HCT116 (cell line): ENCODE measurements around the gene DEPDC4. TPM values are rescaled to one million over a fixed set of nuclear protein-coding genes. Genes with fewer than 3 reads are reported as not detected.

ENCODE experiments used
- ATAC-seq: fragments of 200-7000 bp; cut with Tn5 transposase; 2 replicates; pipeline ENCODE4 v1.9.1; 2020; ENCODE audit warnings: mild to moderate bottlenecking, moderate library complexity
- BruUV-seq: library from RNA; stranded (reverse); fragments of 400-500 nt; replicated peaks from 2 replicates; lab custom pipeline; 2021; lab: Mats Ljungman, UMichigan
- CTCF ChIA-PET: fragments of 300-600 bp; sonication (Branson Sonifier 250); formaldehyde crosslinking; loops from one replicate; lab custom pipeline; 2021; ENCODE audit warnings: antibody characterized with exemption; lab: Charles Lee
- POLR2A ChIA-PET: fragments of 300-600, 350-600 bp; sonication (Branson Sonifier 250); formaldehyde crosslinking; loops from one replicate; lab custom pipeline; 2021; ENCODE audit warnings: antibody characterized with exemption; lab: Charles Lee
- RAD21 ChIA-PET, 2 experiments: fragments of 300-600 bp; sonication (Branson Sonifier 250); formaldehyde crosslinking; loops; one replicate each; lab custom pipeline; 2023; ENCODE audit warnings: low total read pairs in 2 of 2; ENCODE audit not compliant: uncharacterized antibody in 2 of 2, unreplicated experiment in 2 of 2, low non-redundant PET in 1 of 2; lab: Charles Lee
- DNase-seq: peaks from one replicate; pipeline ENCODE4 v3.0.0-alpha.2; 2010; ENCODE audit warnings: low read depth, low spot score
- H2AFZ ChIP-seq: fragments of 200-600 bp; shearing (Covaris generic), sonication (generic); 2 replicates; pipeline ENCODE4 v1.6.1; 2017; ENCODE audit warnings: low read depth, mixed run types, mixed read lengths, antibody characterized with exemption, low read length; ENCODE audit not compliant: poor library complexity, severe bottlenecking
- H3K27ac ChIP-seq: 2 replicates; pipeline ENCODE4 v1.5.1; 2012; ENCODE audit warnings: low read depth, low read length
- H3K27me3 ChIP-seq: fragments of 200-600 bp; sonication (generic); 2 replicates; pipeline ENCODE4 v1.6.1; 2016; ENCODE audit warnings: mixed run types, low read length, mixed read lengths; ENCODE audit not compliant: insufficient read depth
- H3K36me3 ChIP-seq, 2 experiments: fragments of 200-500 bp in 1 of 2; fragments of 200-600 bp in 1 of 2; sonication (Bioruptor generic) in 1 of 2; sonication (generic) in 1 of 2; 2 replicates each; pipeline versions ENCODE4 v1.5.1 to v1.6.1; 2014 to 2016; ENCODE audit warnings: low read length in 2 of 2, inconsistent platforms in 1 of 2, mixed read lengths in 1 of 2, mixed run types in 1 of 2; ENCODE audit not compliant: insufficient read depth in 2 of 2, control insufficient read depth in 1 of 2
- H3K4me1 ChIP-seq, 2 experiments: fragments of 200-600 bp in 1 of 2; sonication (generic) in 1 of 2; 2 replicates each; pipeline versions ENCODE4 v1.5.1 to v1.6.1; 2012 to 2017; ENCODE audit warnings: low read length in 2 of 2, inconsistent platforms in 1 of 2, mild to moderate bottlenecking in 1 of 2, mixed read lengths in 1 of 2, mixed run types in 1 of 2, moderate library complexity in 1 of 2; ENCODE audit not compliant: insufficient read depth in 2 of 2, control insufficient read depth in 1 of 2
- H3K4me2 ChIP-seq: fragments of 200-600 bp; sonication (generic); 2 replicates; pipeline ENCODE4 v1.6.1; 2017; ENCODE audit warnings: mixed run types, low read length, mixed read lengths
- H3K4me3 ChIP-seq, 2 experiments: fragments of 200-600 bp in 1 of 2; sonication (generic) in 1 of 2; replicated peaks in 1 of 2; 2 replicates each; pipeline ENCODE4 v1.5.1; 2011 to 2016; ENCODE audit warnings: low read length in 2 of 2, control low read depth in 1 of 2, low read depth in 1 of 2, mild to moderate bottlenecking in 1 of 2, mixed read lengths in 1 of 2, mixed run types in 1 of 2
- H3K79me2 ChIP-seq: fragments of 200-600 bp; sonication (generic); 2 replicates; pipeline ENCODE4 v1.6.1; 2017; ENCODE audit warnings: mild to moderate bottlenecking, mixed run types, low read length, moderate library complexity, mixed read lengths; ENCODE audit not compliant: insufficient read depth
- H3K9ac ChIP-seq: fragments of 200-600 bp; sonication (generic); 2 replicates; pipeline ENCODE4 v1.6.1; 2016; ENCODE audit warnings: low read length, mixed read lengths
- H3K9me2 ChIP-seq: fragments of 200-600 bp; sonication (generic), shearing (Covaris generic); 2 replicates; pipeline ENCODE4 v1.6.1; 2017; ENCODE audit warnings: mixed run types, mild to moderate bottlenecking, moderate library complexity; ENCODE audit not compliant: insufficient read depth
- H3K9me3 ChIP-seq, 2 experiments: fragments of 200-500 bp in 1 of 2; fragments of 200-600 bp in 1 of 2; sonication (Bioruptor generic) in 1 of 2; sonication (generic) in 1 of 2; 2 replicates each; pipeline ENCODE4 v1.6.1; 2014 to 2017; ENCODE audit warnings: low read length in 2 of 2, mixed read lengths in 2 of 2, inconsistent platforms in 1 of 2, low read depth in 1 of 2, mild to moderate bottlenecking in 1 of 2, mixed run types in 1 of 2, moderate library complexity in 1 of 2; ENCODE audit not compliant: control insufficient read depth in 1 of 2, insufficient read depth in 1 of 2
- H4K20me1 ChIP-seq: fragments of 200-600 bp; sonication (generic), shearing (Covaris generic); 2 replicates; pipeline ENCODE4 v1.6.1; 2017; ENCODE audit warnings: mixed run types, mild to moderate bottlenecking, moderate library complexity; ENCODE audit not compliant: insufficient read depth
- EZH2 ChIP-seq: fragments of 200-600 bp; sonication (generic); IDR thresholded peaks from 2 replicates; pipeline ENCODE4 v1.6.1; 2017; ENCODE audit warnings: antibody characterized with exemption, mixed run types
- POLR2AphosphoS5 ChIP-seq: IDR thresholded peaks from 2 replicates; pipeline ENCODE4 v1.6.1; 2011; ENCODE audit warnings: mild to moderate bottlenecking, low read depth, low read length, moderate library complexity
- RAD21 ChIP-seq: IDR thresholded peaks from 2 replicates; pipeline ENCODE4 v1.6.1; 2012; ENCODE audit warnings: low read depth, mild to moderate bottlenecking
- SIN3A ChIP-seq: IDR thresholded peaks from 2 replicates; pipeline ENCODE4 v1.6.1; 2012; ENCODE audit warnings: low read depth
- ZNF274 ChIP-seq: fragments of 200-500 bp; sonication (Bioruptor generic); IDR thresholded peaks from 2 replicates; pipeline ENCODE4 v1.6.1; 2014; ENCODE audit warnings: mild to moderate bottlenecking, low read depth, low read length, inconsistent platforms
- intact Hi-C: fragments of 100-400 bp; cut with micrococcal nuclease; formaldehyde crosslinking; loops from 2 replicates; pipeline ENCODE4 v1.10.0; 2022
- total RNA-seq: library from RNA; stranded (reverse); gene quantifications from one replicate; pipeline ENCODE4 v1.2.1, GENCODE V29; 2021; ENCODE audit not compliant: unreplicated experiment
- TF ChIP-seq, protein P1 (sequence below): IDR thresholded peaks from 2 replicates; pipeline ENCODE4 v1.6.1; 2012
- TF ChIP-seq, protein P2 (sequence below), 3 experiments: fragments of 200-600 bp in 1 of 3; sonication (generic) in 1 of 3; IDR thresholded peaks in 2 of 3; conservative IDR thresholded peaks in 1 of 3; 2 replicates each; pipeline ENCODE4 v1.5.1; 2012 to 2017; ENCODE audit warnings: low read depth in 2 of 3, low read length in 2 of 3, antibody characterized with exemption in 1 of 3, borderline replicate concordance in 1 of 3, control low read depth in 1 of 3, mild to moderate bottlenecking in 1 of 3, mixed read lengths in 1 of 3, mixed run types in 1 of 3, moderate library complexity in 1 of 3; ENCODE audit not compliant: insufficient read depth in 1 of 3
- TF ChIP-seq, protein P3 (sequence below): IDR thresholded peaks from 2 replicates; pipeline ENCODE4 v1.6.1; 2012
- TF ChIP-seq, protein P4 (sequence below): IDR thresholded peaks from 2 replicates; pipeline ENCODE4 v1.6.1; 2012; ENCODE audit warnings: low read depth

DEPDC4 gene
- total RNA-seq, 1 experiment from 2014 or later, result 3.4 TPM

DNA sequence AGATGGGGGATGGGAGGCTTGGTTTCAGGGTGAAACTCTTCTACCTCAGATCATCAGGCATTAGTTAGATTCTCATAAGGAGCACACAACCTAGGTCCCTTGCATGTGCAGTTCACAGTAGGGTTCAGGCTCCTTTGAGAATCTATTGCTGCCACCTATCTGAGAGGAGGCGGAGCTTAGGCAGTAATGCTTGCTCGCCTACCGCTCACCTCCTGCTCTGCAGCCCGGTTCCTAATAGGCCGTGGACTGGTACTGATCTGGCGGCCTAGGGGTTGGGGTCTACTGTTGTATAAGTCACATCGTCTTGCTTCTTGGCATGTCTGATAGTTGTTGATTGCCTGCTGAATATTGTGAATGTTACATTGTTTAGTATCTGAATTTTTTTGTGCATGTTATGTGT, 12.3 kb upstream of the DEPDC4 start:
- H4K20me1 ChIP-seq, result no peaks in the 10 kb centered on the region
- no peak for ATAC-seq
- H3K9ac ChIP-seq, result no peak overlapping the region
- ChIA-PET CTCF (no interaction called here), POLR2A (no interaction called here), RAD21 (no interaction called here)
- H3K36me3 ChIP-seq, result no peaks in the 10 kb centered on the region
- peaks cover 69% of the 10 kb centered on the region for H3K79me2 ChIP-seq
- H3K27ac ChIP-seq, result no peak overlapping the region
- no peaks in the 10 kb centered on the region for H3K9me3 ChIP-seq
- BruUV-seq, result no TSS peak
- no peak for DNase-seq
- intact Hi-C loops, result no loop called here
- TF ChIP-seq, protein P1, sequence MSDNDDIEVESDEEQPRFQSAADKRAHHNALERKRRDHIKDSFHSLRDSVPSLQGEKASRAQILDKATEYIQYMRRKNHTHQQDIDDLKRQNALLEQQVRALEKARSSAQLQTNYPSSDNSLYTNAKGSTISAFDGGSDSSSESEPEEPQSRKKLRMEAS, result no peak
- TF ChIP-seq, protein P2, sequence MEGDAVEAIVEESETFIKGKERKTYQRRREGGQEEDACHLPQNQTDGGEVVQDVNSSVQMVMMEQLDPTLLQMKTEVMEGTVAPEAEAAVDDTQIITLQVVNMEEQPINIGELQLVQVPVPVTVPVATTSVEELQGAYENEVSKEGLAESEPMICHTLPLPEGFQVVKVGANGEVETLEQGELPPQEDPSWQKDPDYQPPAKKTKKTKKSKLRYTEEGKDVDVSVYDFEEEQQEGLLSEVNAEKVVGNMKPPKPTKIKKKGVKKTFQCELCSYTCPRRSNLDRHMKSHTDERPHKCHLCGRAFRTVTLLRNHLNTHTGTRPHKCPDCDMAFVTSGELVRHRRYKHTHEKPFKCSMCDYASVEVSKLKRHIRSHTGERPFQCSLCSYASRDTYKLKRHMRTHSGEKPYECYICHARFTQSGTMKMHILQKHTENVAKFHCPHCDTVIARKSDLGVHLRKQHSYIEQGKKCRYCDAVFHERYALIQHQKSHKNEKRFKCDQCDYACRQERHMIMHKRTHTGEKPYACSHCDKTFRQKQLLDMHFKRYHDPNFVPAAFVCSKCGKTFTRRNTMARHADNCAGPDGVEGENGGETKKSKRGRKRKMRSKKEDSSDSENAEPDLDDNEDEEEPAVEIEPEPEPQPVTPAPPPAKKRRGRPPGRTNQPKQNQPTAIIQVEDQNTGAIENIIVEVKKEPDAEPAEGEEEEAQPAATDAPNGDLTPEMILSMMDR (IDR thresholded peaks at IDR 0.05 in 2 of 3, conservative IDR thresholded peaks at IDR 0.05 in 1 of 3; ENCODE audit: borderline replicate concordance in 1 of 3, insufficient read depth in 1 of 3, low read depth in 2 of 3, low read length in 2 of 3), result no peak
- TF ChIP-seq, protein P3, sequence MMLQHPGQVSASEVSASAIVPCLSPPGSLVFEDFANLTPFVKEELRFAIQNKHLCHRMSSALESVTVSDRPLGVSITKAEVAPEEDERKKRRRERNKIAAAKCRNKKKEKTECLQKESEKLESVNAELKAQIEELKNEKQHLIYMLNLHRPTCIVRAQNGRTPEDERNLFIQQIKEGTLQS, result no peak
- no peak for TF ChIP-seq POLR2AphosphoS5
- no peak for TF ChIP-seq EZH2
- TF ChIP-seq SIN3A, result no peak
- TF ChIP-seq, protein P4, sequence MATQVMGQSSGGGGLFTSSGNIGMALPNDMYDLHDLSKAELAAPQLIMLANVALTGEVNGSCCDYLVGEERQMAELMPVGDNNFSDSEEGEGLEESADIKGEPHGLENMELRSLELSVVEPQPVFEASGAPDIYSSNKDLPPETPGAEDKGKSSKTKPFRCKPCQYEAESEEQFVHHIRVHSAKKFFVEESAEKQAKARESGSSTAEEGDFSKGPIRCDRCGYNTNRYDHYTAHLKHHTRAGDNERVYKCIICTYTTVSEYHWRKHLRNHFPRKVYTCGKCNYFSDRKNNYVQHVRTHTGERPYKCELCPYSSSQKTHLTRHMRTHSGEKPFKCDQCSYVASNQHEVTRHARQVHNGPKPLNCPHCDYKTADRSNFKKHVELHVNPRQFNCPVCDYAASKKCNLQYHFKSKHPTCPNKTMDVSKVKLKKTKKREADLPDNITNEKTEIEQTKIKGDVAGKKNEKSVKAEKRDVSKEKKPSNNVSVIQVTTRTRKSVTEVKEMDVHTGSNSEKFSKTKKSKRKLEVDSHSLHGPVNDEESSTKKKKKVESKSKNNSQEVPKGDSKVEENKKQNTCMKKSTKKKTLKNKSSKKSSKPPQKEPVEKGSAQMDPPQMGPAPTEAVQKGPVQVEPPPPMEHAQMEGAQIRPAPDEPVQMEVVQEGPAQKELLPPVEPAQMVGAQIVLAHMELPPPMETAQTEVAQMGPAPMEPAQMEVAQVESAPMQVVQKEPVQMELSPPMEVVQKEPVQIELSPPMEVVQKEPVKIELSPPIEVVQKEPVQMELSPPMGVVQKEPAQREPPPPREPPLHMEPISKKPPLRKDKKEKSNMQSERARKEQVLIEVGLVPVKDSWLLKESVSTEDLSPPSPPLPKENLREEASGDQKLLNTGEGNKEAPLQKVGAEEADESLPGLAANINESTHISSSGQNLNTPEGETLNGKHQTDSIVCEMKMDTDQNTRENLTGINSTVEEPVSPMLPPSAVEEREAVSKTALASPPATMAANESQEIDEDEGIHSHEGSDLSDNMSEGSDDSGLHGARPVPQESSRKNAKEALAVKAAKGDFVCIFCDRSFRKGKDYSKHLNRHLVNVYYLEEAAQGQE, result no peak
- no peak for TF ChIP-seq RAD21
- TF ChIP-seq ZNF274, result no peak
- no peaks in the 10 kb centered on the region for H3K27me3 ChIP-seq
- no peaks in the 10 kb centered on the region for H3K4me1 ChIP-seq
- no peaks in the 10 kb centered on the region for H3K9me2 ChIP-seq
- no peak overlapping the region for H2AFZ ChIP-seq
- H3K4me2 ChIP-seq, result no peak overlapping the region
- H3K4me3 ChIP-seq, result no peak overlapping the region
